ENCODE measurements around the gene SHISAL2B. TPM values are rescaled to one million over a fixed set of nuclear protein-coding genes. Genes with fewer than 3 reads are reported as not detected.

Gene SHISAL2B
- polyA plus RNA-seq: not detected in 2 replicates

GRCh38 chr5:64690417-64691151 lies at the start of gene SHISAL2B:
TSS of gene SHISAL2B (plus strand) at chr5:64690503. CDS start at chr5:64690624, 121 bp downstream.

Other genes with a start within 250 kb of the SHISAL2B start
- 54.7 and 72.3 TPM in 2 replicates for gene RGS7BP, start 184.5 kb upstream of the SHISAL2B start, polyA plus RNA-seq
- 84.1 and 86.9 TPM in 2 replicates for gene SREK1IP1, start 78.2 kb downstream of the SHISAL2B start, polyA plus RNA-seq
- gene CWC27, start 78.4 kb downstream of the SHISAL2B start, polyA plus RNA-seq: 58.4 and 88.0 TPM in 2 replicates